Stimulated activated CD4-positive, alpha-beta T cell treated with anti-CD3 and anti-CD28 coated beads, Interleukin-15, amount 100 ng/mL, for 1 hour (primary cell): ENCODE data around the gene XYLT1.
"Not testable (repeated sequence)": the region's sequence is repeated elsewhere in the genome, so short reads cannot be mapped to it uniquely, and the experiment has no call there.

Experiments used
- DNase-seq, 2 donors: peaks; one replicate each; pipeline ENCODE4 v3.0.0-alpha.2; 2020; ENCODE audit warnings: low read depth in 1 of 2, low spot score in 1 of 2

The XYLT1 gene

GRCh38 chr16:17470908-17471718, at the start of gene XYLT1:
XYLT1 (minus strand) TSS chr16:17470960; CDS start chr16:17470796, 164 bp downstream.
- DNase-seq, result peak in 1 of 2 donors; percentile 56

- no peak for DNase-seq
Observed at GRCh38 chr16:17520111-17520510, 49.4 kb upstream of the XYLT1 start.

GRCh38 chr16:17519101-17519955, 48.6 kb upstream of the XYLT1 start:
- no peak for DNase-seq

GRCh38 chr16:17518441-17518840, 47.7 kb upstream of the XYLT1 start:
- no peak for DNase-seq

- no peak for DNase-seq
Observed at GRCh38 chr16:17515421-17516210, 44.9 kb upstream of the XYLT1 start.

- DNase-seq, result no peak
Observed at GRCh38 chr16:17512636-17513220, 42.0 kb upstream of the XYLT1 start.

- no peak for DNase-seq
Observed at GRCh38 chr16:17511340-17511739, 40.6 kb upstream of the XYLT1 start.

- no peak for DNase-seq
Observed at GRCh38 chr16:17510567-17510966, 39.8 kb upstream of the XYLT1 start.

GRCh38 chr16:17509194-17509593, 38.4 kb upstream of the XYLT1 start:
- no peak for DNase-seq

- DNase-seq, result no peak
Observed at GRCh38 chr16:17508303-17508702, 37.5 kb upstream of the XYLT1 start.

GRCh38 chr16:17507516-17507915, 36.8 kb upstream of the XYLT1 start:
- DNase-seq, result not testable (repeated sequence)

- DNase-seq, result not testable (repeated sequence)
Observed at GRCh38 chr16:17505828-17506227, 35.1 kb upstream of the XYLT1 start.

GRCh38 chr16:17504050-17504449, 33.3 kb upstream of the XYLT1 start:
- no peak for DNase-seq

- no peak for DNase-seq
Observed at GRCh38 chr16:17503331-17503730, 32.6 kb upstream of the XYLT1 start.

GRCh38 chr16:17501321-17501720, 30.6 kb upstream of the XYLT1 start:
- no peak for DNase-seq

GRCh38 chr16:17499223-17499902, 28.6 kb upstream of the XYLT1 start:
- DNase-seq, result no peak

- DNase-seq, result no peak
Observed at GRCh38 chr16:17497648-17498047, 26.9 kb upstream of the XYLT1 start.

GRCh38 chr16:17496891-17497290, 26.1 kb upstream of the XYLT1 start:
- no peak for DNase-seq

GRCh38 chr16:17493012-17493411, 22.3 kb upstream of the XYLT1 start:
- DNase-seq, result no peak

GRCh38 chr16:17491140-17491662, 20.4 kb upstream of the XYLT1 start:
- no peak for DNase-seq
